Endothelial cell of umbilical vein (primary cell): Measurements from ENCODE around the gene KRTAP10-8. TPM values are rescaled to one million over a fixed set of nuclear protein-coding genes. Genes with fewer than 3 reads are reported as not detected.

ENCODE experiments used
- BruUV-seq: library from RNA; stranded (reverse); fragments of 400-500 nt; replicated peaks from 2 replicates; lab custom pipeline; 2021; lab: Mats Ljungman, UMichigan
- CTCF ChIA-PET: fragments of 300-600, 350-600 bp; sonication (Branson Sonifier 250); formaldehyde crosslinking; loops from one replicate; lab custom pipeline; 2021; ENCODE audit warnings: antibody characterized with exemption, inconsistent platforms; lab: Charles Lee
- POLR2A ChIA-PET: fragments of 300-600, 350-600 bp; sonication (Branson Sonifier 250); formaldehyde crosslinking; loops from one replicate; lab custom pipeline; 2021; ENCODE audit warnings: antibody characterized with exemption, inconsistent platforms; lab: Charles Lee
- DNase-seq: peaks from one replicate; pipeline ENCODE4 v3.0.0-alpha.2; 2011; ENCODE audit warnings: low read depth, low spot score
- FAIRE-seq: peaks from 2 replicates; lab custom pipeline; 2011; peaks lifted over from hg19 to GRCh38; lab: Jason Lieb, UNC
- H2AFZ ChIP-seq: 2 replicates; pipeline ENCODE4 v1.6.0; 2012; ENCODE audit warnings: low read depth, low read length, control low read depth, inconsistent platforms
- H3K27ac ChIP-seq: 2 replicates; pipeline ENCODE4 v1.5.1; 2011; ENCODE audit warnings: low read depth, mild to moderate bottlenecking, control low read depth, low read length, moderate library complexity; ENCODE audit not compliant: insufficient read depth
- H3K27me3 ChIP-seq, 2 experiments: 2 replicates each; pipeline versions ENCODE4 v1.6.0 to v1.6.1; 2011; ENCODE audit warnings: low read length in 2 of 2, mixed read lengths in 1 of 2; ENCODE audit not compliant: control insufficient read depth in 2 of 2, insufficient read depth in 2 of 2
- H3K36me3 ChIP-seq, 2 experiments: 2 replicates in 1 of 2; 3 replicates in 1 of 2; pipeline ENCODE4 v1.5.1; 2011; ENCODE audit warnings: low read length in 2 of 2, mild to moderate bottlenecking in 1 of 2, moderate library complexity in 1 of 2; ENCODE audit not compliant: control insufficient read depth in 2 of 2, insufficient read depth in 2 of 2; ENCODE audit errors: extremely low read depth in 1 of 2
- H3K4me1 ChIP-seq: 3 replicates; pipeline ENCODE4 v1.5.1; 2011; ENCODE audit warnings: mild to moderate bottlenecking, low read length; ENCODE audit not compliant: control insufficient read depth, insufficient read depth; ENCODE audit errors: extremely low read depth
- H3K4me2 ChIP-seq: 2 replicates; pipeline ENCODE4 v1.6.1; 2011; ENCODE audit warnings: low read length, control low read depth, mixed read lengths; ENCODE audit not compliant: insufficient read depth
- H3K4me3 ChIP-seq, 3 experiments: fragments of 200-600 bp in 1 of 3; sonication (generic), shearing (Covaris generic) in 1 of 3; replicated peaks in 1 of 3; 2 replicates each; pipeline ENCODE4 v1.5.1; 2011 to 2016; ENCODE audit warnings: control low read depth in 3 of 3, low read length in 3 of 3, mild to moderate bottlenecking in 2 of 3, inconsistent platforms in 1 of 3, low read depth in 1 of 3, moderate library complexity in 1 of 3; ENCODE audit not compliant: insufficient read depth in 1 of 3
- H3K79me2 ChIP-seq: 2 replicates; pipeline ENCODE4 v1.6.0; 2012; ENCODE audit warnings: low read length, inconsistent platforms; ENCODE audit not compliant: control insufficient read depth, insufficient read depth
- H3K9ac ChIP-seq: replicated peaks from 2 replicates; pipeline ENCODE3; 2011; ENCODE audit warnings: low read length, control low read depth; ENCODE audit not compliant: insufficient read depth; ENCODE audit errors: extremely low read depth
- H3K9me1 ChIP-seq: replicated peaks from 3 replicates; pipeline ENCODE4 v1.6.0; 2011; ENCODE audit warnings: mild to moderate bottlenecking, low read length; ENCODE audit not compliant: control insufficient read depth, insufficient read depth; ENCODE audit errors: extremely low read depth
- H3K9me3 ChIP-seq: replicated peaks from 2 replicates; pipeline ENCODE4 v1.5.1; 2012; ENCODE audit warnings: low read length, inconsistent platforms; ENCODE audit not compliant: control insufficient read depth, insufficient read depth
- H4K20me1 ChIP-seq: replicated peaks from 2 replicates; pipeline ENCODE3; 2011; ENCODE audit warnings: mild to moderate bottlenecking, low read length; ENCODE audit not compliant: control insufficient read depth, insufficient read depth; ENCODE audit errors: extremely low read depth
- EZH2 ChIP-seq: IDR thresholded peaks from 2 replicates; pipeline ENCODE4 v1.6.1; 2012; ENCODE audit warnings: borderline replicate concordance, low read depth, mild to moderate bottlenecking, moderate library complexity, low read length, inconsistent platforms; ENCODE audit not compliant: severe bottlenecking
- FOS ChIP-seq: IDR thresholded peaks from 2 replicates; pipeline ENCODE4 v1.6.1; 2011; ENCODE audit warnings: mild to moderate bottlenecking, low read length, moderate library complexity, borderline replicate concordance; ENCODE audit not compliant: insufficient read depth
- GATA2 ChIP-seq: IDR thresholded peaks from 2 replicates; pipeline ENCODE4 v1.7.0; 2011; ENCODE audit warnings: low read depth, mild to moderate bottlenecking, moderate library complexity, mixed read lengths, low read length; ENCODE audit not compliant: insufficient read length, insufficient read depth
- MAX ChIP-seq: IDR thresholded peaks from 2 replicates; pipeline ENCODE4 v1.6.1; 2011; ENCODE audit not compliant: insufficient read depth, insufficient read length
- MYC ChIP-seq: IDR thresholded peaks from one replicate; pipeline ENCODE4 v1.6.1; 2011; ENCODE audit warnings: mild to moderate bottlenecking, low read depth, low read length
- POLR2A ChIP-seq: IDR thresholded peaks from 2 replicates; pipeline ENCODE4 v1.6.1; 2012; ENCODE audit warnings: low read depth, mild to moderate bottlenecking, control low read depth, low read length
- POLR2AphosphoS5 ChIP-seq: IDR thresholded peaks from 2 replicates; pipeline ENCODE4 v1.6.1; 2012; ENCODE audit warnings: low read depth, mild to moderate bottlenecking, control low read depth, low read length, moderate library complexity; ENCODE audit not compliant: insufficient read depth
- dilution Hi-C: fragments of 300-500 bp; cut with MboI; formaldehyde crosslinking; loops from one replicate; pipeline ENCODE4 v1.15.0; 2019; ENCODE audit warnings: low sequenced_read_pairs; ENCODE audit not compliant: extremely low pct_ligation_motif_present
- intact Hi-C: fragments of 100-400 bp; cut with micrococcal nuclease; formaldehyde crosslinking; loops from one replicate; pipeline ENCODE4 v1.10.0; 2022
- polyA plus RNA-seq, 4 experiments: library from polyadenylated mRNA; depleted of rRNA in 3 of 4; stranded (reverse) in 3 of 4; unstranded in 1 of 4; fragments of >200 nt; gene quantifications; 2 replicates each; pipeline versions ENCODE4 v1.2.1 to v1.2.3, GENCODE V29; 2011 to 2012; ENCODE audit warnings: missing spikeins in 1 of 4
- total RNA-seq: library from RNA; stranded (reverse); gene quantifications from 2 replicates; pipeline ENCODE4 v1.2.3, GENCODE V29; 2021

Gene KRTAP10-8
- total and polyA plus RNA-seq, 2 donors (not counting 3 experiments of a cell fraction or from before 2014, with no cell fraction given): not detected

GRCh38 chr21:44615466-44615865, 3.6 kb downstream of the KRTAP10-8 start:
- BruUV-seq: no TSS peak
- H3K4me3 ChIP-seq: no peak overlapping the region
- H3K9ac ChIP-seq: no peak overlapping the region
- dilution Hi-C loops: no loop called here
- no peak for FAIRE-seq
- H4K20me1 ChIP-seq: no peaks in the 10 kb centered on the region
- H3K36me3 ChIP-seq: no peaks in the 10 kb centered on the region
- no peak overlapping the region for H3K4me2 ChIP-seq
- H3K9me3 ChIP-seq: peaks cover 5% of the 10 kb centered on the region
- no peaks in the 10 kb centered on the region for H3K79me2 ChIP-seq
- no peak overlapping the region for H2AFZ ChIP-seq
- no peak for DNase-seq
- no peaks in the 10 kb centered on the region for H3K4me1 ChIP-seq
- no peaks in the 10 kb centered on the region for H3K27me3 ChIP-seq
- ChIA-PET CTCF (no interaction called here), POLR2A (no interaction called here)
- intact Hi-C loops: no loop called here
- H3K9me1 ChIP-seq: no peaks in the 10 kb centered on the region
- no peak overlapping the region for H3K27ac ChIP-seq
- TF ChIP-seq FOS (no peak), POLR2A (no peak), GATA2 (no peak), MAX (no peak), EZH2 (no peak), MYC (no peak)

GRCh38 chr21:44615911-44616590, 4.2 kb downstream of the KRTAP10-8 start:
- Histone ChIP-seq H3K9me1 (no peaks in the 10 kb centered on the region), H3K9ac (no peak overlapping the region), H3K27me3 (no peaks in the 10 kb centered on the region), H4K20me1 (no peaks in the 10 kb centered on the region), H3K4me1 (no peaks in the 10 kb centered on the region), H3K27ac (no peak overlapping the region), H3K79me2 (no peaks in the 10 kb centered on the region), H3K4me3 (no peak overlapping the region), H2AFZ (no peak overlapping the region), H3K36me3 (no peaks in the 10 kb centered on the region), H3K9me3 (peaks cover 5% of the 10 kb centered on the region), H3K4me2 (no peak overlapping the region)
- TF ChIP-seq GATA2 (no peak), POLR2AphosphoS5 (no peak), FOS (no peak), MAX (no peak)
- FAIRE-seq (no peak), DNase-seq (no peak)
- intact Hi-C loops: no loop called here
- POLR2A ChIA-PET: no interaction called here
- CTCF ChIA-PET: no interaction called here
- dilution Hi-C loops: no loop called here
- BruUV-seq: no TSS peak
